ENCODE data around the gene KITLG. TPM values are rescaled to one million over a fixed set of nuclear protein-coding genes. Genes with fewer than 3 reads are reported as not detected.
"Not testable (repeated sequence)": the region's sequence is repeated elsewhere in the genome, so short reads cannot be mapped to it uniquely, and the experiment has no call there.

Gene KITLG
- total and polyA plus RNA-seq, 7 experiments from 2014 or later, result 0.05 to 0.24 TPM; not detected in 5

- intact Hi-C loops (cut with micrococcal nuclease), result no loop called here
- POLR2A ChIA-PET, result no interaction called here
- no peaks in the 10 kb centered on the region for H3K4me1 Mint-ChIP-seq
Measured at GRCh38 chr12:88471331-88472045, 108.8 kb downstream of the KITLG start.

GRCh38 chr12:88469154-88469553 is 111.1 kb downstream of the KITLG start:
- H3K9me3 ChIP-seq (ENCODE audit: control insufficient read depth in 2 of 3, low read length in 3 of 3), result no peaks in the 10 kb centered on the region
- intact Hi-C loops (cut with micrococcal nuclease), result no loop called here
- H3K4me1 Mint-ChIP-seq, result no peaks in the 10 kb centered on the region
- POLR2A ChIA-PET, result no interaction called here
- DNase-seq (no peak), ATAC-seq (no peak)
- H3K36me3 Mint-ChIP-seq, result no peaks in the 10 kb centered on the region
- H3K27me3 ChIP-seq (ENCODE audit: control insufficient read depth in 2 of 2, insufficient read depth in 2 of 2, low read length in 2 of 2), result no peaks in the 10 kb centered on the region
- no peaks in the 10 kb centered on the region for H3K36me3 ChIP-seq (ENCODE audit: control insufficient read depth in 2 of 3, insufficient read depth in 3 of 3, low read length in 3 of 3)
- no peak overlapping the region for H3K4me3 ChIP-seq (ENCODE audit: low read length)
- H3K27ac Mint-ChIP-seq, result no peak overlapping the region
- peaks cover 0 to 6% (median 0%) of the 10 kb centered on the region in 5 donors for H3K27me3 Mint-ChIP-seq
- no peak overlapping the region for H3K27ac ChIP-seq (ENCODE audit: low read depth, low read length)
- no peaks in the 10 kb centered on the region for H3K4me1 ChIP-seq (ENCODE audit: control insufficient read depth in 2 of 2, insufficient read depth in 2 of 2, low read length in 2 of 2)
- peaks cover 0 to 16% (median 4%) of the 10 kb centered on the region in 11 donors for H3K9me3 Mint-ChIP-seq
- CTCF ChIA-PET, result no interaction called here
- H3K4me3 Mint-ChIP-seq, result no peak overlapping the region

More at GRCh38 chr12:88471331-88472045, 108.8 kb downstream of the KITLG start:
- H3K27me3 Mint-ChIP-seq, result peaks cover 0 to 6% (median 0%) of the 10 kb centered on the region in 5 donors
- no peak for DNase-seq
- H3K4me3 Mint-ChIP-seq, result no peak overlapping the region
- H3K36me3 Mint-ChIP-seq, result no peaks in the 10 kb centered on the region
- Histone ChIP-seq H3K36me3 (ENCODE audit: control insufficient read depth in 2 of 3, insufficient read depth in 3 of 3, low read length in 3 of 3) (no peaks in the 10 kb centered on the region), H3K9me3 (ENCODE audit: control insufficient read depth in 2 of 3, low read length in 3 of 3) (no peaks in the 10 kb centered on the region), H3K27me3 (ENCODE audit: control insufficient read depth in 2 of 2, insufficient read depth in 2 of 2, low read length in 2 of 2) (no peaks in the 10 kb centered on the region), H3K4me1 (ENCODE audit: control insufficient read depth in 2 of 2, insufficient read depth in 2 of 2, low read length in 2 of 2) (no peaks in the 10 kb centered on the region), H3K4me3 (ENCODE audit: low read length) (no peak overlapping the region), H3K27ac (ENCODE audit: low read depth, low read length) (no peak overlapping the region)
- no peak overlapping the region for H3K27ac Mint-ChIP-seq
- peaks cover 0 to 18% (median 8%) of the 10 kb centered on the region in 11 donors for H3K9me3 Mint-ChIP-seq
- ATAC-seq, result no peak
- CTCF ChIA-PET, result no interaction called here

GRCh38 chr12:88468581-88468980 is 111.7 kb downstream of the KITLG start:
- DNase-seq (no peak), ATAC-seq (no peak)
- Histone ChIP-seq H3K4me1 (ENCODE audit: control insufficient read depth in 2 of 2, insufficient read depth in 2 of 2, low read length in 2 of 2) (no peaks in the 10 kb centered on the region), H3K36me3 (ENCODE audit: control insufficient read depth in 2 of 3, insufficient read depth in 3 of 3, low read length in 3 of 3) (no peaks in the 10 kb centered on the region), H3K27me3 (ENCODE audit: control insufficient read depth in 2 of 2, insufficient read depth in 2 of 2, low read length in 2 of 2) (no peaks in the 10 kb centered on the region), H3K4me3 (ENCODE audit: low read length) (no peak overlapping the region), H3K27ac (ENCODE audit: low read depth, low read length) (no peak overlapping the region), H3K9me3 (ENCODE audit: control insufficient read depth in 2 of 3, low read length in 3 of 3) (no peaks in the 10 kb centered on the region)
- intact Hi-C loops (cut with micrococcal nuclease), result no loop called here
- Mint-ChIP-seq H3K4me3 (no peak overlapping the region), H3K36me3 (no peaks in the 10 kb centered on the region), H3K27me3 (peaks cover 0 to 6% (median 0%) of the 10 kb centered on the region in 5 donors), H3K4me1 (no peaks in the 10 kb centered on the region), H3K9me3 (peaks cover 0 to 18% (median 4%) of the 10 kb centered on the region in 11 donors), H3K27ac (no peak overlapping the region)
- POLR2A ChIA-PET, result no interaction called here
- CTCF ChIA-PET, result no interaction called here

GRCh38 chr12:88466708-88467107 is 113.6 kb downstream of the KITLG start:
- peaks cover 0 to 20% (median 4%) of the 10 kb centered on the region in 11 donors for H3K9me3 Mint-ChIP-seq
- ATAC-seq; H3K4me1 ChIP-seq (ENCODE audit: control insufficient read depth in 2 of 2, insufficient read depth in 2 of 2, low read length in 2 of 2); H3K27me3 Mint-ChIP-seq; intact Hi-C loops (cut with micrococcal nuclease); H3K4me3 Mint-ChIP-seq; H3K36me3 ChIP-seq (ENCODE audit: control insufficient read depth in 2 of 3, insufficient read depth in 3 of 3, low read length in 3 of 3); CTCF ChIA-PET; POLR2A ChIA-PET; H3K4me1 Mint-ChIP-seq; H3K36me3 Mint-ChIP-seq; DNase-seq; H3K27me3 ChIP-seq (ENCODE audit: control insufficient read depth in 2 of 2, insufficient read depth in 2 of 2, low read length in 2 of 2); H3K9me3 ChIP-seq (ENCODE audit: control insufficient read depth in 2 of 3, low read length in 3 of 3); H3K27ac ChIP-seq (ENCODE audit: low read depth, low read length); H3K4me3 ChIP-seq (ENCODE audit: low read length); H3K27ac Mint-ChIP-seq: not testable (repeated sequence)

GRCh38 chr12:88458327-88458726 is 121.9 kb downstream of the KITLG start:
- no peak overlapping the region for H3K4me3 Mint-ChIP-seq
- no peaks in the 10 kb centered on the region for H3K9me3 ChIP-seq (ENCODE audit: control insufficient read depth in 2 of 3, low read length in 3 of 3)
- H3K36me3 Mint-ChIP-seq, result no peaks in the 10 kb centered on the region
- no peak overlapping the region for H3K4me3 ChIP-seq (ENCODE audit: low read length)
- no peak overlapping the region for H3K27ac ChIP-seq (ENCODE audit: low read depth, low read length)
- intact Hi-C loops (cut with micrococcal nuclease), result no loop called here
- ChIA-PET CTCF (no interaction called here), POLR2A (no interaction called here)
- H3K4me1 ChIP-seq (ENCODE audit: control insufficient read depth in 2 of 2, insufficient read depth in 2 of 2, low read length in 2 of 2), result no peaks in the 10 kb centered on the region
- no peak for DNase-seq
- ATAC-seq, result no peak
- no peaks in the 10 kb centered on the region for H3K4me1 Mint-ChIP-seq
- H3K27ac Mint-ChIP-seq, result no peak overlapping the region
- H3K9me3 Mint-ChIP-seq, result peaks cover 0 to 16% (median 2%) of the 10 kb centered on the region in 11 donors
- H3K27me3 Mint-ChIP-seq, result peaks cover 0 to 5% (median 0%) of the 10 kb centered on the region in 5 donors
- no peaks in the 10 kb centered on the region for H3K36me3 ChIP-seq (ENCODE audit: control insufficient read depth in 2 of 3, insufficient read depth in 3 of 3, low read length in 3 of 3)
- no peaks in the 10 kb centered on the region for H3K27me3 ChIP-seq (ENCODE audit: control insufficient read depth in 2 of 2, insufficient read depth in 2 of 2, low read length in 2 of 2)

- Mint-ChIP-seq H3K9me3 (peaks cover 0 to 7% (median under 1%) of the 10 kb centered on the region in 11 donors), H3K4me1 (no peaks in the 10 kb centered on the region), H3K27me3 (peaks cover 0 to 5% (median 0%) of the 10 kb centered on the region in 5 donors), H3K36me3 (no peaks in the 10 kb centered on the region), H3K4me3 (no peak overlapping the region), H3K27ac (no peak overlapping the region)
- ChIA-PET POLR2A (no interaction called here), CTCF (no interaction called here)
- Histone ChIP-seq H3K4me3 (ENCODE audit: low read length) (no peak overlapping the region), H3K27me3 (ENCODE audit: control insufficient read depth in 2 of 2, insufficient read depth in 2 of 2, low read length in 2 of 2) (no peaks in the 10 kb centered on the region), H3K27ac (ENCODE audit: low read depth, low read length) (no peak overlapping the region), H3K36me3 (ENCODE audit: control insufficient read depth in 2 of 3, insufficient read depth in 3 of 3, low read length in 3 of 3) (no peaks in the 10 kb centered on the region), H3K9me3 (ENCODE audit: control insufficient read depth in 2 of 3, low read length in 3 of 3) (no peaks in the 10 kb centered on the region), H3K4me1 (ENCODE audit: control insufficient read depth in 2 of 2, insufficient read depth in 2 of 2, low read length in 2 of 2) (no peaks in the 10 kb centered on the region)
- ATAC-seq (no peak), DNase-seq (no peak)
- intact Hi-C loops (cut with micrococcal nuclease), result no loop called here
Measured at GRCh38 chr12:88453323-88453722, 126.9 kb downstream of the KITLG start.

- no peaks in the 10 kb centered on the region for H3K4me1 ChIP-seq (ENCODE audit: control insufficient read depth in 2 of 2, insufficient read depth in 2 of 2, low read length in 2 of 2)
- intact Hi-C loops (cut with micrococcal nuclease), result no loop called here
- POLR2A ChIA-PET, result no interaction called here
- ATAC-seq (no peak), DNase-seq (no peak)
- Mint-ChIP-seq H3K4me3 (no peak overlapping the region), H3K27ac (no peak overlapping the region), H3K9me3 (peaks cover 0 to 8% (median 2%) of the 10 kb centered on the region in 11 donors), H3K36me3 (no peaks in the 10 kb centered on the region), H3K4me1 (no peaks in the 10 kb centered on the region), H3K27me3 (peaks cover 0 to 4% (median 0%) of the 10 kb centered on the region in 5 donors)
- CTCF ChIA-PET, result no interaction called here
- H3K36me3 ChIP-seq (ENCODE audit: control insufficient read depth in 2 of 3, insufficient read depth in 3 of 3, low read length in 3 of 3), result no peaks in the 10 kb centered on the region
- H3K9me3 ChIP-seq (ENCODE audit: control insufficient read depth in 2 of 3, low read length in 3 of 3), result no peaks in the 10 kb centered on the region
- H3K27ac ChIP-seq (ENCODE audit: low read depth, low read length), result no peak overlapping the region
- H3K27me3 ChIP-seq (ENCODE audit: control insufficient read depth in 2 of 2, insufficient read depth in 2 of 2, low read length in 2 of 2), result no peaks in the 10 kb centered on the region
- H3K4me3 ChIP-seq (ENCODE audit: low read length), result no peak overlapping the region
Measured at GRCh38 chr12:88451205-88451604, 129.1 kb downstream of the KITLG start.
